WTC11 (cell line): ENCODE measurements around the gene HVCN1.
"Not testable (repeated sequence)": the region's sequence is repeated elsewhere in the genome, so short reads cannot be mapped to it uniquely, and the experiment has no call there.

Experiments
- FOXP1 ChIP-seq: sonication (generic); formaldehyde crosslinking; IDR thresholded peaks from 2 replicates; pipeline ENCODE4 v1.8.0; 2022; ENCODE audit warnings: missing genetic modification reagents, mild to moderate bottlenecking, moderate library complexity, borderline replicate concordance
- GABPB1 ChIP-seq: sonication (generic); formaldehyde crosslinking; IDR thresholded peaks from 2 replicates; pipeline ENCODE4 v1.8.1; 2023; ENCODE audit warnings: mild to moderate bottlenecking, missing genetic modification reagents
- NR1H2 ChIP-seq: sonication (generic); formaldehyde crosslinking; IDR thresholded peaks from 2 replicates; pipeline ENCODE4 v1.9.0; 2021; ENCODE audit warnings: mild to moderate bottlenecking, moderate library complexity, missing genetic modification reagents
- SP1 ChIP-seq: sonication (generic); formaldehyde crosslinking; conservative IDR thresholded peaks from 2 replicates; pipeline ENCODE4 v1.8.1; 2022; ENCODE audit warnings: missing genetic modification reagents
- TCF7 ChIP-seq: sonication (generic); formaldehyde crosslinking; IDR thresholded peaks from 2 replicates; pipeline ENCODE4 v1.8.0; 2022; ENCODE audit warnings: mild to moderate bottlenecking, low read depth, missing genetic modification reagents, moderate library complexity
- TF ChIP-seq, protein P1 (sequence below): fragments of 200-600 bp; IDR thresholded peaks from 2 replicates; pipeline ENCODE4 v1.8.0; 2022; ENCODE audit warnings: antibody characterized with exemption
- TF ChIP-seq, protein P2 (sequence below): sonication (generic); formaldehyde crosslinking; IDR thresholded peaks from 2 replicates; pipeline ENCODE4 v1.8.1; 2022; ENCODE audit warnings: mild to moderate bottlenecking, missing genetic modification reagents, moderate library complexity, borderline replicate concordance
- TF ChIP-seq, protein P3 (sequence below): sonication (generic); formaldehyde crosslinking; IDR thresholded peaks from 2 replicates; pipeline ENCODE4 v1.8.1; 2023; ENCODE audit warnings: mild to moderate bottlenecking, missing genetic modification reagents, borderline replicate concordance
- TF ChIP-seq, protein P4 (sequence below): sonication (generic); formaldehyde crosslinking; IDR thresholded peaks from 2 replicates; pipeline ENCODE4 v1.8.0; 2022; ENCODE audit warnings: missing genetic modification reagents

DNA sequence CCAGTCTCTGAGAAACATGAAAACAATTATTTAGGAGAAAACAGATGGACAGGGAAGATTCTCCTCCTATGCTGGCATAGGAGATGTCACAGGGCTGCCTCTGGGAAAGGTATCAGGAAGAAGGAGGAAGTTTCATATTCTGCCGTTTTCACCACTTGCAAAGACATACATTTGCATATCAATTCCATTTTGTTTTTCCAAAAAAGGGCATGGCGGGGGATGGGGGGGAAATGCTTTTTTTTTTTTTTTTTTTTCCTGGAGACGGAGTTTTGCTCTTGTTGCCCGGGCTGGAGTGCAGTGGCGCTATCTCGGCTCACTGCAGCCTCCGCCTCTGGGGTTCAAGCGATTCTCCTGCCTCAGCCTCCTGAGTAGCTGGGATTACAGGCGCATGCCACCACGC, 34.7 kb downstream of the HVCN1 start:
- TF ChIP-seq, protein P1, sequence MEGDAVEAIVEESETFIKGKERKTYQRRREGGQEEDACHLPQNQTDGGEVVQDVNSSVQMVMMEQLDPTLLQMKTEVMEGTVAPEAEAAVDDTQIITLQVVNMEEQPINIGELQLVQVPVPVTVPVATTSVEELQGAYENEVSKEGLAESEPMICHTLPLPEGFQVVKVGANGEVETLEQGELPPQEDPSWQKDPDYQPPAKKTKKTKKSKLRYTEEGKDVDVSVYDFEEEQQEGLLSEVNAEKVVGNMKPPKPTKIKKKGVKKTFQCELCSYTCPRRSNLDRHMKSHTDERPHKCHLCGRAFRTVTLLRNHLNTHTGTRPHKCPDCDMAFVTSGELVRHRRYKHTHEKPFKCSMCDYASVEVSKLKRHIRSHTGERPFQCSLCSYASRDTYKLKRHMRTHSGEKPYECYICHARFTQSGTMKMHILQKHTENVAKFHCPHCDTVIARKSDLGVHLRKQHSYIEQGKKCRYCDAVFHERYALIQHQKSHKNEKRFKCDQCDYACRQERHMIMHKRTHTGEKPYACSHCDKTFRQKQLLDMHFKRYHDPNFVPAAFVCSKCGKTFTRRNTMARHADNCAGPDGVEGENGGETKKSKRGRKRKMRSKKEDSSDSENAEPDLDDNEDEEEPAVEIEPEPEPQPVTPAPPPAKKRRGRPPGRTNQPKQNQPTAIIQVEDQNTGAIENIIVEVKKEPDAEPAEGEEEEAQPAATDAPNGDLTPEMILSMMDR = not testable (repeated sequence)
- TF ChIP-seq FOXP1 (CRISPR knock-in tag); TCF7 (CRISPR knock-in tag); SP1 (CRISPR knock-in tag); NR1H2; GABPB1 (CRISPR knock-in tag): not testable (repeated sequence)
- TF ChIP-seq, protein P2, sequence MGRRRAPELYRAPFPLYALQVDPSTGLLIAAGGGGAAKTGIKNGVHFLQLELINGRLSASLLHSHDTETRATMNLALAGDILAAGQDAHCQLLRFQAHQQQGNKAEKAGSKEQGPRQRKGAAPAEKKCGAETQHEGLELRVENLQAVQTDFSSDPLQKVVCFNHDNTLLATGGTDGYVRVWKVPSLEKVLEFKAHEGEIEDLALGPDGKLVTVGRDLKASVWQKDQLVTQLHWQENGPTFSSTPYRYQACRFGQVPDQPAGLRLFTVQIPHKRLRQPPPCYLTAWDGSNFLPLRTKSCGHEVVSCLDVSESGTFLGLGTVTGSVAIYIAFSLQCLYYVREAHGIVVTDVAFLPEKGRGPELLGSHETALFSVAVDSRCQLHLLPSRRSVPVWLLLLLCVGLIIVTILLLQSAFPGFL (CRISPR knock-in tag) = not testable (repeated sequence)
- TF ChIP-seq, protein P3, sequence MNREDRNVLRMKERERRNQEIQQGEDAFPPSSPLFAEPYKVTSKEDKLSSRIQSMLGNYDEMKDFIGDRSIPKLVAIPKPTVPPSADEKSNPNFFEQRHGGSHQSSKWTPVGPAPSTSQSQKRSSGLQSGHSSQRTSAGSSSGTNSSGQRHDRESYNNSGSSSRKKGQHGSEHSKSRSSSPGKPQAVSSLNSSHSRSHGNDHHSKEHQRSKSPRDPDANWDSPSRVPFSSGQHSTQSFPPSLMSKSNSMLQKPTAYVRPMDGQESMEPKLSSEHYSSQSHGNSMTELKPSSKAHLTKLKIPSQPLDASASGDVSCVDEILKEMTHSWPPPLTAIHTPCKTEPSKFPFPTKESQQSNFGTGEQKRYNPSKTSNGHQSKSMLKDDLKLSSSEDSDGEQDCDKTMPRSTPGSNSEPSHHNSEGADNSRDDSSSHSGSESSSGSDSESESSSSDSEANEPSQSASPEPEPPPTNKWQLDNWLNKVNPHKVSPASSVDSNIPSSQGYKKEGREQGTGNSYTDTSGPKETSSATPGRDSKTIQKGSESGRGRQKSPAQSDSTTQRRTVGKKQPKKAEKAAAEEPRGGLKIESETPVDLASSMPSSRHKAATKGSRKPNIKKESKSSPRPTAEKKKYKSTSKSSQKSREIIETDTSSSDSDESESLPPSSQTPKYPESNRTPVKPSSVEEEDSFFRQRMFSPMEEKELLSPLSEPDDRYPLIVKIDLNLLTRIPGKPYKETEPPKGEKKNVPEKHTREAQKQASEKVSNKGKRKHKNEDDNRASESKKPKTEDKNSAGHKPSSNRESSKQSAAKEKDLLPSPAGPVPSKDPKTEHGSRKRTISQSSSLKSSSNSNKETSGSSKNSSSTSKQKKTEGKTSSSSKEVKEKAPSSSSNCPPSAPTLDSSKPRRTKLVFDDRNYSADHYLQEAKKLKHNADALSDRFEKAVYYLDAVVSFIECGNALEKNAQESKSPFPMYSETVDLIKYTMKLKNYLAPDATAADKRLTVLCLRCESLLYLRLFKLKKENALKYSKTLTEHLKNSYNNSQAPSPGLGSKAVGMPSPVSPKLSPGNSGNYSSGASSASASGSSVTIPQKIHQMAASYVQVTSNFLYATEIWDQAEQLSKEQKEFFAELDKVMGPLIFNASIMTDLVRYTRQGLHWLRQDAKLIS (CRISPR knock-in tag) = not testable (repeated sequence)
- TF ChIP-seq, protein P4, sequence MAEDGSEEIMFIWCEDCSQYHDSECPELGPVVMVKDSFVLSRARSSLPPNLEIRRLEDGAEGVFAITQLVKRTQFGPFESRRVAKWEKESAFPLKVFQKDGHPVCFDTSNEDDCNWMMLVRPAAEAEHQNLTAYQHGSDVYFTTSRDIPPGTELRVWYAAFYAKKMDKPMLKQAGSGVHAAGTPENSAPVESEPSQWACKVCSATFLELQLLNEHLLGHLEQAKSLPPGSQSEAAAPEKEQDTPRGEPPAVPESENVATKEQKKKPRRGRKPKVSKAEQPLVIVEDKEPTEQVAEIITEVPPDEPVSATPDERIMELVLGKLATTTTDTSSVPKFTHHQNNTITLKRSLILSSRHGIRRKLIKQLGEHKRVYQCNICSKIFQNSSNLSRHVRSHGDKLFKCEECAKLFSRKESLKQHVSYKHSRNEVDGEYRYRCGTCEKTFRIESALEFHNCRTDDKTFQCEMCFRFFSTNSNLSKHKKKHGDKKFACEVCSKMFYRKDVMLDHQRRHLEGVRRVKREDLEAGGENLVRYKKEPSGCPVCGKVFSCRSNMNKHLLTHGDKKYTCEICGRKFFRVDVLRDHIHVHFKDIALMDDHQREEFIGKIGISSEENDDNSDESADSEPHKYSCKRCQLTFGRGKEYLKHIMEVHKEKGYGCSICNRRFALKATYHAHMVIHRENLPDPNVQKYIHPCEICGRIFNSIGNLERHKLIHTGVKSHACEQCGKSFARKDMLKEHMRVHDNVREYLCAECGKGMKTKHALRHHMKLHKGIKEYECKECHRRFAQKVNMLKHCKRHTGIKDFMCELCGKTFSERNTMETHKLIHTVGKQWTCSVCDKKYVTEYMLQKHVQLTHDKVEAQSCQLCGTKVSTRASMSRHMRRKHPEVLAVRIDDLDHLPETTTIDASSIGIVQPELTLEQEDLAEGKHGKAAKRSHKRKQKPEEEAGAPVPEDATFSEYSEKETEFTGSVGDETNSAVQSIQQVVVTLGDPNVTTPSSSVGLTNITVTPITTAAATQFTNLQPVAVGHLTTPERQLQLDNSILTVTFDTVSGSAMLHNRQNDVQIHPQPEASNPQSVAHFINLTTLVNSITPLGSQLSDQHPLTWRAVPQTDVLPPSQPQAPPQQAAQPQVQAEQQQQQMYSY (CRISPR knock-in tag) = not testable (repeated sequence)
